Activated CD4-positive, CD25-positive, alpha-beta regulatory T cell treated with anti-CD3 and anti-CD28 coated beads, Interleukin-2, amount 50 U/mL, for 72 hours (primary cell): ENCODE results near the gene FTCDNL1.

Source experiments
- DNase-seq: peaks from one replicate; pipeline ENCODE4 v3.0.0; 2021

The FTCDNL1 gene

GRCh38 chr2:199850718-199851500 is at the start of gene FTCDNL1:
Gene FTCDNL1 (minus strand): TSS chr2:199851192. CDS start chr2:199848962, 2,230 bp downstream.
- peak; percentile 70 for DNase-seq

DNA sequence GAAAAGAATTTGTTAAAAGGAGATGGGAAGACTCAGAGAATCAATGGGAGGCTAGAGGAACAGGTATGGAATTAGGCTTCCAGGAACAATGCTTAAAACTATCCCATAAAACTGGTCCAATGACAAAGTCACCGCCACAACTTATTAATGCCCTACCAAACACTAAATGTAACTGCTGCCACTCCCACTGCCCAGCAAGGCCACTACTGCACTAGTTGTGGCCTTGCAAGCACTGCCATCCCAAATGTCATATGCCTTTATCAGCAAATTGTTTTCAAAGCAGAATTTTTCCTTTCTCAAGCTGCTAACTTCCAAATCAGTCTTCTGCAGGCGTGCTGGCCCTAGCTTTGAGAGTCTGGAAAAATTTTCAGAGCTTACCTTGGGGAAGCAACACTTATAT is 45.6 kb upstream of the FTCDNL1 start:
- DNase-seq = no peak

DNA sequence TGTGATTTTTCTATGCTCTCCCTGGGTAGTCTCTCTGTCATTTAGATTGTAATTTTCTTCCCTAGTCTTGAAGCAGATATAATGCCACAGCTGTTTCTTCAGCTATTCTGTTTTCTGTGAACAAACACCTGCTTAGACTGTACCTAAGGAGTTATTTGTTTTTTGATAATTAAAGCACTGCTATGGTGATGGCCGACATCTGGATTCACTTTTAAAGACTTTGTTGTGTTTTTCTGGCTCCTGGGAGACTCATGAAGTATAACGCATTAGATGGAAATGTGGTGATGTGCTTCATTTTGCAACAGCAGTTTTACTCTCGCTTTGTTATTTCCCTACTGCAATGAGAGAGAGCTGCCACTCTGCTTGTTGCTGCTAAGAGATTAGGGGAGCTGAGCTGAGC is 44.4 kb upstream of the FTCDNL1 start:
- no peak for DNase-seq

- no peak for DNase-seq
These were observed 32.7 kb upstream of the FTCDNL1 start for GRCh38 chr2:199883474-199884212.

DNA sequence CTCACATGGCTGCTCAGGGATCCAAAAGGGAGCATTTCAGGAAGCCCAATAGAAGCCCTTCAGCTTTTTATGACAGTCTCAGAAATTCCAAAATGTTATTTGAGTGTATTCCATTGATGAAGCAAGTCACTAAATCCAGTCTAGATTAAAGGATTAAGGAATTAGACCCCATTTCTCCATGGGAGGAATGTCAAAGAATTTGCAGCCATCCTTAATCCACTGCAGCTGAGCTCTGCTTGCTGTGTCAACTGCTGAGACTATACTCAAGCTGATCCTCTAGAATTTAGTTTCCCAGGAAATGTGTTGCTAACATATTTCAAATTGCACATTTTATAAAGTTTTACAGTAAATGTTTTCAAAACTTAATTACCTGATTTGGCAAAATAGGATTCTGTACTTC is 31.7 kb upstream of the FTCDNL1 start:
- DNase-seq = no peak

DNA sequence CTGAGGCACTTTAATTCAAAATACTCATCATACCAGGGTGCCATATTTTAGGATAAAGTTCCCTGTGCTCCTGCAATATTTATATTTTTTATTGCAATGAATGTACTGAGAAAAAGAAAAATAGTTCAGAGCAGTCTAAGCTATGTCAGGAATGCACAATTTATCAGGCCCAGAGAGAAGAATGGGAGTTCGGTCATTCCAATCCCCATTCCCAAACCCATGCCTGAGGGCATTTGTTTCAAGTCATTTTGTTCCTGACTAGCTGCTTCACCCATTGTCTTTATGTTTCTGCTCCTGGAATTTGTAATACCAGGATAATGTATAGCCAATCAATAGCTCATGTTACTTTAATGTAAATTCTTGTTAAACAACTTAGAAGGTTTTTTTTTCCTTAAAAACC is 24.4 kb upstream of the FTCDNL1 start:
- no peak for DNase-seq

- no peak for DNase-seq
These were observed 23.2 kb upstream of the FTCDNL1 start for GRCh38 chr2:199874209-199874608.

DNA sequence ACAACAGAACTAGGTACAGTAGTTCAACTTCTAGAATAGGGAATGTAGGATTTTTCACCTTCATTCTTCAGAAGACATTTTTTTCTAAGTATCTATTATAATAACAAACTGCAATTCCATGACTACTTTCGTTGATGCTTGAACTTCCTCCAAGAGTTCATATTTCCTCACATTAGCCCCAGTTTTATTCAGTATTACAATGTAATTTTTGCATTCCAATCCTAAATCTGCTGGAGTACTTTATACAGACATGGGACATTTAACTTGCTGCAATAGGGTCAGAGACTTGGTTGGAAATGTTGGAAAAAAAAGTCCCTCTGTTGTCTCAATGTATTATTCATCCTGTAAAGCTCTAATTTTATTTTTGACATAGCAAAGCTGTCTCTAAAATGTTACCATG is 19.6 kb upstream of the FTCDNL1 start:
- DNase-seq = no peak

DNA sequence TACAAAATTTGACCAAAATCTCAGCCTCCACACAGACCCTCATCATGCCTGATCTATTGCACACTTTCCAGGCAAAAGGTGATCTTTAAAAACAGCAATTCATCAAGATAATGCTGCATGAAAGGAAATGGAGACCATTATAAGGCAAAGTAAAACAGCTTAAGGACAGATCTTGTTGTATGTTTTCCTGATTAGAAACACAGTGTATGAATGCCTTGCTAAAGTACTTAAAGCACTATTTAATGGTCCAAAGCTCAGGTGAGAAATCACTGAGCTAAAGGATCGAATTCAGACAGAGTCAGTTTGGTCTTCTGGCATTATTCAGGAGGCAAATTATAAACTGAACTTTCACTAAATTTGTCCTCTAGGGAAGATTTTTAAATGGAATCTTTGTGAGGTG is 18.7 kb upstream of the FTCDNL1 start:
- DNase-seq = no peak

GRCh38 chr2:199869227-199869541 is 18.2 kb upstream of the FTCDNL1 start:
- no peak for DNase-seq

DNA sequence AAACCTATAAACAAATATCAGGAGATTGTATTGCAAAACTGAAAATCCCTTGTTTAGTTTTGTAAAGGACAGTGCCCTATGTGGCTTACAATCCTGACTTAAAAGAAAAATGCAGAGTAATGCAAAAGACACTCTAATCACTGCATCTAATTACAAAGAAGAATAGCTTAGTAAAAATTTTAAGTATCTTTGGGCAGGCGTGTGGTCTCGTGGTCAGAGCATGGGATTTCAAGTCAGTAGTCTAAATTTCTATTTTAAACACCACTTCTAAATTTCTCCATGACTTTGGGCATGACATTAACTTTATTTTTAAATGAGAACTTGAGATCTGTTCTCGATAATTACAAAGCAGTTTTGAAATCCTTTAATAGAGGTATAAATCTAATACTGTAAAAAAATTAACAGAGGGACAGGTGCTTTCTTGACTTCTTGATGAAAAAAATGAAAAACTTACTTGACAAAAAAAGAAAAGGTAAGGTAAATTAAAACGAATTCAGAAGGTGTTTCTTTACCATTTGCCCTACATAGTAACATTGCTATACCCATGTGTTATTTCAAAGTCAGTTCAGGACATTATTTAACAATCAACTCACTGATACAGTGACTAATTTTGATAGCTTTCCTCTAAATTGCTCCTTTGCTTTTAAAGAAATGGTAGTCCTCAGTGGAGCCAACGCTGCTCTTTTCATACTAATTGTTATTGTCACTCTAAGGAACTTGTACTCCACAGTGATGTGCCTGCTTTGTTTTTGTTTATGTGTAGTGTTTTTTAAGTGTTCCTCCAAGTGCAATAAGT is 17.6 kb upstream of the FTCDNL1 start:
- no peak for DNase-seq

DNA sequence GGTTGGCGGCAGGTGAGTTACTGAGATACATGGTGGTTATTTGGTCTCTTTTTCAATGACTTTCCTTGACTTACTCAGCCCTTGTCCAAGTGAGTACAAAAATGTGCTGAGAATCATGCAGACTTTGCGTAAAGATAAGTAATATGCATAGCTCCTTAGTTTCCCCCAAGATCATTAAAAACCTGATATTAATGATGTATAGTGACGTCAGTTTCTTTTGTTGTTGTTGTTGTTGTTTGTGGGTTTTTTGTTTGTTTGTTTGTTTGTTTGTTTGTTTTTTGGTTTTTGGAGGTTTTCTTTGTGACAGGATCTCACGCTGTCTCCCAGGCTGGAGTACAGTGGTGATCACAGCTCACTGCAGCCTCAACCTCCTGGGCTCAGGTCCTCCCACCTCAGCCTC is 14.9 kb upstream of the FTCDNL1 start:
- no peak for DNase-seq

DNA sequence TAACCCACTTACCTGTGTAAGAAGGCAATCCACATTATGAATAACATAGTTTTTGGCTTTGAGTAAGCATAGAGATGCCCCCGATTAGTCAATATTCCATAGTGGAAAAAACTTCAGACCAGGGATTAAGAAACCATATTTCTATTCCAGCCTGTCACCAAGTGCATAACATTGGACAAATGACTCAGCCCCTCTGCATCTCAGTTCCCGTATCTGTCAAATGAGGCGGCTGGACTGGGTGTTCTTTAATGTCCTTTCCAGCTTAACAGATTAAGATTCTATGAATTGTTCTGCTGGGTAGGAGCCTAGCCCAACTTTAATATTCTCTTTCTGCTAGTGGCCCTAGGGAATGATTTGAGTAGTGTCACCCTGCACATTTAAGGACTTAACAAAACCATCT is 11.8 kb upstream of the FTCDNL1 start:
- DNase-seq = no peak

DNA sequence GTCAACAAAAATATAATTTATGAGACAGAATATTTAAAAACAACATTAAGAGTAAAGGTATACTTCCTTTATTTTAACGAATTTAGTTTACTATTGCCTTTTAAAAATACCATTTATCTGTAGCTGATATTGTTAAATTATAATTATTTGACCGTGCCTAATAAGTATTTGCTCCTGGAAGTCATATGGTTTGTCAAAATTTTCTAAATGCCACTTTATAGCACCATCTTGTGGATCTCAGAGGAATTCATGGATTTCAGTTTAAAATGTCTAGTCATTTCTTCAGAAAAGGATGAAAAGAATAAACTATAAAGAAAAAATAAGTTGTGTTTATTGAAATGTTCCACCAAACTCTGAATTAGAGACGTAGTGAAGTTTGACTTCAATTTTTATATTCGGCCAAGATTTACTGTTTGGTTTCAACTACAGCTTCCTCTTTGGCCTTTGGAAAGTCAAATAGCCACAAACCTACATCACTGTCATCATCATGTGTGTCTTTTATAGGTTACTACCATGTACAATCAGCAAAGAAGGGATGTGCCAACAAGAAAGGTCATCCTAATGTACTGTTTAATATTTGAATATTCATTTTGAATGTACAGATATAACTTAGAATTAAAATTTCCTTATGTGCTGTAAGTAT is 10.3 kb upstream of the FTCDNL1 start:
- no peak for DNase-seq

- no peak for DNase-seq
These were observed 4.8 kb upstream of the FTCDNL1 start for GRCh38 chr2:199855812-199856211.

GRCh38 chr2:199851883-199852282 is 891 bp upstream of the FTCDNL1 start:
- no peak for DNase-seq

DNA sequence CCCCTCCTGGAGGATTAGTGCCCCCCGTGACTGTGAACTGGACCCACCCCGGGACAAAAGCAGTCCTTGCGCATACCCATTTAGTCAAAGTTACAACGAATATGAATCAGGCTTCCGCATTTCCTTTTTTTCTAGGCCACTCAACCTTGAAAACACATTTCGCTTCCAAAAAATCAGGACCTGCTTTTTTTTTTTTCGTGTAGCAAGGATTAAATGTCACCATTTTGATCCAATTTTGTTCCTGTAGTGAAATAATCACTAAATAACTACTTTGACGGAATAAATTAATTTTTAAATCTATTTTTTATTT is 464 bp upstream of the FTCDNL1 start:
- no peak for DNase-seq

DNA sequence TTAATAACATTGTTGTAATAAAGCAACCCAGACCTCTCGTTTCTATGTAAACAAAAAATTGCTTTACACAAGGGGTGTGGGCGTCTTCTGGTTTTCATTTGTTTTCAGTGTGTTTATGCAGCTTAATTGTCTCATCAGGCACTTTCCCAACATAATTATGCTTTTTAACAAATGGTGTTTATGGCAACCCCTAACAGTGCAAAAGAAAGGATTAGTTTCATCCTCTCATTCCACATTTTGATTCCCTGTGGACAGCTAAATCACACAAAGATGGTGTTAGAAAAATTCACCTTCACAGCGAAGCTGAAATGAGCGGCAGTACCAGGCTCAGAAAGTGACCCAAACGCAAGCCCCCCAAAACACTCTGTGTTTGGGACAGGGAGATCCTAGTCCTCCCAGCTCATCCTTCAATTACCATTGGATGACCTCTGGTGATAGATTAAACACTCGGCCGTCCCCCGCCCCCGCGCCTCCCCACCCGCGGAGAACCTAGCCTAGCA is 724 bp downstream of the FTCDNL1 start:
- no peak for DNase-seq

DNA sequence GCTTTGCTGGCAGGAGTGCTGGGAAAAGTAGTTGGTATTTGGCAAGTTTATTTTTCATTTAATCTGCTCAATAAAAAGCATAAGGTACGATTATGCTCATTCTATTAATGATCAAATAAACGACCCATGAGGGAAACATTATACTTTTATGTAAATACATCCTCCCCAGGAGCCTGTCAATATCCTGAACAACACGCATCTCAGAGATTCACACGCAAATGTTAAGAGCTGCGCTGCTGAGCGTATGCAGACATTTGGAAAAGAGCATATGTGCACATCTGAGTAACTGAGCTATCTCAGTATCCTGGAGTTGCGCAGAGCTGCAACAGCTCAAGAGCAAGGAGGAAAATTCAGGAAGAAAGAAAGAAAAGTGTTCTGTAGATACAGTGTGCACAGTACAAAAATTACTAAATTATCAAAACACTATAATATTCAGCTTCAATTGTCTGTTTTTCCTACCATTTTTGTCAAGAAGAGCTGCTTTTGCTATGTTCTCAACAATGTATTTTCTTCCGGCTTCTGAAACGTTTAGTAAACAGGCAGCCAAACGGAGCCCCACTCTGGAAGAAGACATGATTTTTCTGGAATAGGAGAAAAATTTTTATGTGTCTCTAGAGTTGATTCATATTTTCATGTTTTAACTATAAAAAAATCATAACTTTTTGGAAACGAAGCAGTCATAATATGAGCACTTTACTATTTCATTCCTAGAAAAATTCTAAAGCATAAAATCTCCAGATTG is 2.4 kb downstream of the FTCDNL1 start:
- DNase-seq = no peak

DNA sequence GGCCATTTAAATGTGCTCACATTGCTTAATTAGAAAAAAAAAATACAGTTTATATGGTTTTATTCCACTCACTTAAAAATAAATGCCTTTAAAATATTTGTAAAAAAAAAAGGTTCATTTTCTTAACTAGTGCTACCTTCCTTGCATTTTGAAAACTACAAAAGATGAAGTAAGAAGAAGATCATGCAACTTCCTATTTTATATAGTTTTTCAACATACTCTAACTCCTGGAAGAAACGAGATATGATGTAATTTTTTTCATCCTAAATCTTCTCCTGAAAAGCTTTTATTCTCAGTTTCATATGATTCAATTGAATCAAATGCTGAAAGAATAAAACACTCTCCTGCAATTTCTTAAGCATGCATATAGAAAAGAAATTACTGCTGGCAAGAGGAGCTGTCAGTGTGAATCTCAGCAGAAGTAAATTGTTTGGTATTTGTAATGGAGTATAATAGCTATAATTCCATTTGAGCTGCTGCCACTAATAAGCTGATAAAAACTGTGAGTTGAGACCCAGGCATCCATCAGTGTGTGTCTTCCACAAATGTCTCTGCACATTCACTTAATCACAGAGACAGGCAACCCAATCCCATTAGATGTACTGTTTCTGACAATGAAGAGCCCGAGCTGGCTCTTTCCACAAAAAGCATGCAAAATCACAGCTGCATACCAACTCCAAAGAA is 3.7 kb downstream of the FTCDNL1 start:
- no peak for DNase-seq

DNA sequence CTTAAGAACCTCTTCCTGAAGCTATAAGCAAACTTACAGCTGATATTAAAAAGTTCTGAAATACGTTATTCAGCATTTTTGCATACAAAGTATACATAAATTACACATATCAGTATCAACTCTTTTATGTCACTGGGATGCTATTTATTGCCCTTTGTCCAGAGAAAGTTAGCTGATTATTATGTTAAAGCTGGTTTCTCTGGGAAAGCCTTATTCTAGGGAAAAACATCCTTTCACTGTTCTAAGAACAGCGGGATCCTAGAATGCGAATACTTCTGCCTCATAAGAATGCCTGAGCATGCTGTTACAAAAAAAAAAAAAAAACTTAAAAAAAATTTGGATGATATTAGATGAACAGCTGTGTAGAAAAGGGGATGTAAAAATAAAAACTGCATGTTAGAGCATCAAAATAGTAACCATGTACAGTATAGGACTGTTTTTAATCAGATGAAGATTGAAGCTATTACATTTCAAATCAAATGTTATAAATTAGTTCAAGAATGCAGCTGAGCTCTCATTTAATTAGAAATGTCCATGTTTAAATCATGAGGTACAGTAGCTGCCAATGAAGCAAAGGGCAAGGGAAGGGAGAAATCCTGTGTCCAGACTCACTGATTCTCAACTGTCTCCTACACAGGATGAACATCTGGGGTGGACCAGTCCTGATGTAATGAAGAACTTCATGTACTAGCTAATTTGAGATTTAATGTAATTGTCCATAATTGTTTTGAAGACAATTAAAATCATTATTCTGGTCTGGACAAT is 8.2 kb downstream of the FTCDNL1 start:
- DNase-seq = no peak
